HG02973 (cell line): ENCODE measurements around the gene ZIC1.

ENCODE experiments used
- ATAC-seq: cut with Tn5 transposase; IDR thresholded peaks from one replicate; pipeline ENCODE4 v1.9.1; 2021; ENCODE audit warnings: moderate library complexity; ENCODE audit not compliant: unreplicated experiment

ZIC1 gene

DNA sequence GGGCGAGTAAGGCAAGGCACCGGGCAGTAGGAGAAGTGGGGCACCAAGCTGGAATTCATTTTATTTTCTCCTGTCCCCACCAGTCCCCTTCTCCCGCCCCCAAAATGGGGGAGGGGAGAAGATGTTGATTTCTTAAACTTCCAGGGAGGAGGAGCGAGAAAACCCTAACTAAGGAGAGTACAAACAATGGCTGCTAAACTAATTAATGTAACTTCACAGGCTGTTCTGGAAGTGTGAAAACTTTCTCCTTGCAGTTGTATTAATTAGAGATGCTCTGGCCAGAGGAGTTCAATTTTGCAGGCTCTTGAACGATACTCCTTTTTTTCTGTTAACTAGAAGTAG lies 14.3 kb upstream of the ZIC1 start:
- ATAC-seq = no peak

DNA sequence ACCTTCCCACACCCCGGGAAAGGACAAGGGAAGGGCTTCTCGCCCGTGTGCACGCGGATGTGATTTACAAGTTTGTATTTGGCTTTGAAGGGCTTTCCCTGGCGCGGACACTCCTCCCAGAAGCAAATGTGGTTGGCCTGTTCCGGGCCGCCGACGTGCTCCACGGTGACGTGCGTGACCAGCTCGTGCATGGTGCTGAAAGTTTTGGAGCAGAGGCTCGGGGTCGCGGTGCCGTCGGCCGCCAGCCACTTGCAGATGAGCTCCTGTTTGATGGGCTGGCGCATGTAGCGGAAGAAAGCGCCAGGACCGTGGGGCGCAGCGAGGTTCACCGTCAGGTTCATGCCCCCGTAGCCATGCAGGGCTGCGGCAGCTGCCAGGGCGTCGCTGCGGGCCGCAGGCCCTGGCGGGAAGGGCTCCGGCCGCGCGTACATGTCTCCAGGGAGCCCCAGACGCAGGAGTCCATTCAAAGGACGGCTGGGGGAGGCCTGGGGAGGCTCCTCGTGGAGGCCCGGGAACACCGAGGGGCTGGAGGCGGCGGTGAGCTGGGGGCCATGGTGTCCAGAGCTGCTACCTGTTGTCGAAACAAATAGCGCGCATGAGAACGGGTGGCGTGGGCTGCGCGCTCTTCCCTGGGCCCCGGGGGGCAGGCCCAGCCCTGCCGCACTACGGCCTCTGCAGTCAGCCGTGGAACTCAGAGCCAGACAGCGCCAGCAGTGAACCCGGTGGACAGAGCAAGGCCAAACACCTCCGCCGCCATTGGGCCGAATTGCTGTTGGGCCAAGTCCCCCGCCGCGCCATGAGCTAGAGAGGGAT lies 13.1 kb upstream of the ZIC1 start:
- no peak for ATAC-seq

DNA sequence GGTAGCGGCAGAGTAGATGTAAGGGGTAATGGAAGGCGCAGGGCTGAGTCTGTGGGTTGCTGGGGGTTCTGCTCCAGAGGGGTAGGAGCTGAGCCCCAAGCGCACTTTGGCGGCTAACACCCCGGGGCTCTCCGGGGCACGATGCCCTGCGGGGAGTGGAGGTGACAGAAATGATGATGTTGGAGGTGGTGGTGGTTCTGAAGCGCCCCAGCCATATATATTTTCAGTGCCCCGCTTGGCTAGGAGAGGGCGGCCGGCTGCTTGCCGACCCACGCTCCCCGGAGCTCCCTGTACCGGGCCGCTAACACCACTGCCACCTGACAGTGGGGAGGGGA lies 12.5 kb upstream of the ZIC1 start:
- ATAC-seq = no peak

DNA sequence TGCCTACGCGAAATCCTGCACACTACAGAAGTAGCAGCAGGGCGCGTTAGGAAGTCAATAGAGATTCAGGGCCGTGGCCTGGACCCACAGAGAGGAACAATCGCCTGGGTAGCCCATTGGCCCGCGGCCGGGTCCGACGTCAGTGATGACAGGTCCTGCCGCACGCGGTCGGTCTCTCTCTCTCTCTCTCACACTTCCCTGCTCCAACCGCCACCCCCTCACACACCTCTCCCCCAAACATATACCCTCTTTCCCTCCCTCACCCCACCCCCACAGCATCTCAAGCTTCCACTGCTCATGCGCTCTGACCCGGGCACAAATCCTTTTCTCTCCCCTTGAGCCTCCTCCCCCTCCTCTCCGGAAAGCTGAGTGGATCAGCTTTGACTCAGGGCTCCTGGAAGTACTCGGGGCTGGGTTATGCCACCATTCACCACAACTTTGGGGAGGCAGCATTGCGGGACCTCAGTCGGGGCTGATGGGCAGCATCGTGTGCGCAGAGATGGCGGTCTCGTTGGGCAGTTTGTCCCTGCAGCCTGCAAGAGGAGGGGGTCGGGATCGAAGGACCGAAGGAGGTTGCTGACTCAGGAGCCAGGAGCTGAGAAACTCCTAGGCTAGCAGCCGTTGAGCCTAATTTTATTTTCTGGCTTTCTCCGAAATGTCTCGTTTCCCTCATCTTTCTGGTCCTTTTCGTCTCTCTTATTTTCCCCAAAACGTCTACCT lies 11.8 kb upstream of the ZIC1 start:
- ATAC-seq = no peak

DNA sequence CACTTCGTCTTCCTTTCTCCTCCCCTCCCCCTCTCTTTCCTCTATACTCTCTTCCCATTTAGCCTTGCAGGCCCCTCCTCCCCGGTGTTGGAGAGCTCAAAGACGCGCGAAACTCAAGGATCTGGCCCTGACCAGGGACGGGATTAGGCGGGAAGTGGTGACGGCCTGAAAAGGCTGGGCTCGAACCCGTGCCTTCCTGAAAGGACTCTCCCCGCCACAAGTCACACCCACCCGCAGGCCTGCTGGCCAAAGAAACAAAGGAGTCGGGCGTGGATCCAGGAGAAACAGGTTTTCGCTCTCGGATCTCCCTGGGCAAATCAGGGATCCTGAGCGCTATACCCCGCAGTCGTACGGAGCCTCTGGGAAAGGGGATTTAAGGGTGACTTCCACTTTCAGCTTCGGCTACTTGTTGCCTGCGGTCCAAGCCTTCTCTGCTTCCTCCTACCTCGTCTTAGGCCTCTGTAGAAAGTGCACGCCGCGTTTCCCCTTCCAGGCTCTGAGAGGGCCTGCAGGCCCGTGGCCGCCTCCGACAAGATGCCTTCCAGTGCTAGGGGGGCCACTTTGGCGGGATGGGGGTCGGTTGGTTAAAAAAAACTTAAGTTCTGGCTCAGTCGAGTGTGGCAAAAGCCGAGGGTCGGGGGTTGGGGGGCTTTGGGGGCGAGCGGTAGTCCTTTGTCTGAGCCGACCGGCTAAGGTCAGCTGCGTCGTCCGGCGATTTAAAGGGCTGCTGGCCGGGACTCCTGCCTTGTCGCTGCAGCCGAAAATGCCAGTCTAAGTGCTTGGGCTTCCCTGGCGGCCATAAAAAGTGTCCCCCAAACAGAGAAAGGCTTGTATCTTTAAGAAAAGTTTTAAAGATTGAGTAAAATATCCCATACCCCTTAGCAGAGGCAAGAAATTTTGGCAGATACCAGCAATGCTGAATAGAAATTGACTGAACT lies 11.0 kb upstream of the ZIC1 start:
- ATAC-seq = no peak

DNA sequence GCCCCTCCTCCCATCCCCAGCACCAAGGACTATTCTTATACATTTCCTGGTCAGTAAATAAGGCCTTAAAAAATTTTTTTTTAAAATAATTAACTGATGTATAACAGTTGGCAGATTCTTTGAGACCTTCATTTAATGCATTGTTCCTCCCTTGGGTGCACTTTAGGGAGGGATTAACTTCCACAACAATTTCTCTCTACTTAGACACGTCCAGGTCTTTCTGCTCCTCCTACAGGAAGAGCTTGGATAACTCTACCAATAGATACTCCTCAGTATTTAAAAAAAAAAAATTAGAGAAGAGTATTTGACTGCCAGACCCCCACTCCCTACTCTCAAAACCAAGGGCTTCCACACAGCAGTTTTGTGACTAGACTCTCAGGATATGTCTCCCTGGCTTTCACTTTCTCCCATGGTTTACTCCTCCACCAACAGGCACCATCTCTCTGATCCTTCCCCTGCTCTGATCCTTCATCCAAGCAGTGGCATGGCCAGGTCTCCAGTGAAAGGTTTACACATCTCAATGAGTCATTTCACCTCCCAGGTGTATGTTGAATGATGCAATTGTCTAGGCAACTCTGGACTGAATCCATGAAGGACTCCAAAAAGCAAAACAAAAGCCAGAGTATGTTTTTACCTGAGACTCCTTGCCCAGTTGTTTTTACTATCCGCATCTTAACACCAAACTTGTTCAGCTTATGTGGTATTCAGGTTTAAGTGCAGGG lies 10.2 kb upstream of the ZIC1 start:
- no peak for ATAC-seq

DNA sequence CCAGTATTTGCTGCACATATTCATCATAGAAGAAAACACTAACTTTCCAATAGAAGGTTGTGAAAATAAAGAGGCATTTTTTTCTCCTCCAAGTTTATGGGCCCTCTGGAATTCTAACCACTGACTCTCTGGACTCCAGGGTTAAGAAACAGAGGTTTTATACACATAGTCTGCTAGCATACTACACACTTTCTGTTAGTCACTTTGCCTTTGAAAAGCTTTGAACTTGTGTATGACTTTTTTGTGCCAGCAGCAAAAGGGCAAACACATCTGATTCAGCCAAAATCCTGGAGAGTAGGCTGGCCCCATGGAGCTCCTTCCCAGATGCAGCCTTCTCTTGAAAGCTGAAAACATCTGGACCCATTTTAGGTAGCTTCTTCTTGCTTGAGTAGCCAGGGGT lies 9.1 kb upstream of the ZIC1 start:
- ATAC-seq = no peak

DNA sequence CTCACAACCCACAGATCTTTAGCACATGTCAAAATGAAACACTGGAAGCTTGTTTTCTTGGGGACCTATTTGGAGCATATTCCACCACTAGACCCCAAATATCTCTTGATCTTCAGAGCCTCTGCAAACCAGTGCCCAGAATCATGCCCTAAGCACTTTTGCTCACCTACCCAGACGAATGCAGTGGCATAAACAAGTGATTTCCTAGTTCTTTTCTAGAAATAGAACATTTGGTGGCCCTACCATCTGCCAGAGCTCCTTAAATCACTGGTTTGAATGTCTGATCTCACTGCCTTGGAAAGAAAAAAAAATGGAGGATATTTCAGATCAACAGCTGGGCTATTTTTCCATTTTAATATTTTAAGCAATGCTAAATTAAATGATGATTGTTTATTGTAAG lies 8.2 kb upstream of the ZIC1 start:
- no peak for ATAC-seq

DNA sequence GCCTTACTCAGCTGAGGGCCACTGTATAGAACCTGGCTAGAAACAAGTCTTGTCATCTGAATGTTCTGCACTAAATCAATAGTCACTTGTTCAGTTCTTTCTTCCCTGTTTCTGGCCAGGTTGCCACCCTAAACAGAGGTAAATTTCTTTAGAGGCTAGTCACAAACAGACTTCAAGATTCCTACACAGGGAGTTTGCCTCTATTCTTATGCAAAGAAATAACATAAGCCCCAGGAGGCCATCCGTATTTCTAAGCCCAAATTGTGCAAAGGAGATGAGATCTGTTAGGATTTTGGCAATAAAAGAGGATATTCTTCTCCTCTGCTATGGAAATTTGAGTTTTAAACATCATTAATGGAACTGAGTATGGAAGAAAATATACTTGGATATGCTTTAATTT lies 7.7 kb upstream of the ZIC1 start:
- ATAC-seq = no peak

DNA sequence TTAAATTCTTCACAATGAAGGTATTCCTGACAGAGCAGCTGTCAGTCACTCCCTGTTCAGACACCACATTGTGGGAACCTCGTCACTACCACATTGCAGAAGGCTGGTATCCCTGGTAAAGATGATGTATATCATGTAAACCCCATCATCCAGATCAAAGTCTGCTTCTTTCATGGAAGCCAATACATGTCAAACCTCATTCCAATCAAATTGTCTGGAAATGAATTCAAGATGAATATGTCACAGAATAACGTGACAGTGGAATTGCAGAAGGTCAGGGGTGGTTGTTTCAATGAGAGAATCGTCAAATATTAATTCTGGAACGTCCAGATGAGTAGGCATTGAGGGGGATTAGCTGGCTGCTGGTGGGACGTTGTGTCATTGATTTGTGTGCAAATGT lies 7.0 kb upstream of the ZIC1 start:
- no peak for ATAC-seq

DNA sequence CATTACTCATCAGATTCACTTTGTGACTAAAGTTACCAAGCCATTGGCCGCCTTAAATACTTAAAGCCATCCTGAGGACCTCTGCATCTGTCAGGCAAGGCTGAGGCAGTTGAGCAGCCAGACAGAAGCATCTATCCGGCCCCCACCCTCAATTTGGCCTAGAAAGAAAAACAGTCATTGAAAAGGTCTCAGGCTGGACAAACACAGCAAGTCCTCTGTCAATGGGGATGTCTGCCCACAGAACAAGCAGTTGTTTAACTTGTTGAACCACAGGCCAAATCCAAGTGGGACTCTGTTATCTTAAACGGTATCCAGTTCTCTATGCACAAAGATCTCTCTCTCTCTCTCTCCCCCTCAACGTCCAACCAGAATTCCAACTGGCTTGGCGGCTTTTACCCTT lies 5.7 kb upstream of the ZIC1 start:
- no peak for ATAC-seq

DNA sequence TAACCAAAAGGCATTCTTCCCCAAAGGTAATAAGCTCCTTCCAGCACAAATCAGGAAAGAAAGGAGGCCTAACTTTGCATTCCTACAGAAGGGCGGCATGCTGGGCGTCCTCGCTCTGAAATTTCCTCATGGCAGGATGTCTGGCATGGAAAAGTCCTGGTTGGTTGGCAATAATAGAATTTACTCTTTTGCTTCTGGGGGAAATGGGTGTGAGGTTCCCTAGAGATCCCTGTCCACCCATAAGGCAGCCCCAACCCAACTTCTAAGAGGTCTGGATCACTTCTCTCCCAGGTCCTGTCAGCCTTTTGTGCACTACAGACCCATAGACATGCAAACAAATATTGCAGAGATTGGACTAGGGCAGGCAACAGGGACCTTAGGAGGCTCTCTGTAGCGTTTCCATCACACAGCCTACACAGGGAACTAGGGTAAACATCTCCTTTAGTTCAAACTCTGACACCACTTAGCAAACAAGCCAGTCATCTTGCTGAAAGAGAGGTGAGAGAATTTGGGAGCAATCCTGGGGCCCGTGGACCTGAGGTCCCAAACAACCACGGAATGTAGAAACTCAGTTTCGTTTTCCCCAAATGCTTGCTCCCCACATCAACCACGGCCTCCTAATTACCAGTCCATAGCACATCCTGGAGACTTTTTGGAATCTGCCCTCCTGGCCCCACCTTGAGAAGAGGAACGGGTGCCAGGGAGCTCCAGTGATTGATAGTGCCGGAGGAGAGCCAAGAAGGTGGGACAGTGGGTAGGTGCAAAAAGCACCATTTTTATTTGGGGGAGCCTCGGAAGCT lies 5.0 kb upstream of the ZIC1 start:
- ATAC-seq = no peak

DNA sequence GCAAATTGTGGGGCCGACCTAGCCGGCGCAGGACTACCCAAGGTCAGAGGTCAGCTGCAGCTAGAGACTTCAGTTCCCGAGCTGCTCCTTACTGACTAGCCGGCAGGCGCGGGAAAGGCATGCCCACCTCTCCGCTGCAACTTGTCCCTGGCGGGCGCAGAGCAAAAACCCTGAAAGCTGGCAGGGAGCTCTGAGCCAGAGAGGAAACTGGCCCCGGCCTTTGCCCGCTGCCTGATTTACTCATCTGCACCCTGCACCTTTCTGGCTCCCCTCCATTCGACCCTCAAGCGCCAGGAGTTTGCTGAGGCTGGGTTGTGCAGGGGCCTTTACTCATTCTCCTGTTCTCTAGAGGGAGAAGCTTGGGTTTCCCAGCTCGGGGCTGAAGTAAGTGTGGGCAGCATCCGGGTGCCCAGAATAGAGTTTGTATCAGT lies 4.3 kb upstream of the ZIC1 start:
- no peak for ATAC-seq

DNA sequence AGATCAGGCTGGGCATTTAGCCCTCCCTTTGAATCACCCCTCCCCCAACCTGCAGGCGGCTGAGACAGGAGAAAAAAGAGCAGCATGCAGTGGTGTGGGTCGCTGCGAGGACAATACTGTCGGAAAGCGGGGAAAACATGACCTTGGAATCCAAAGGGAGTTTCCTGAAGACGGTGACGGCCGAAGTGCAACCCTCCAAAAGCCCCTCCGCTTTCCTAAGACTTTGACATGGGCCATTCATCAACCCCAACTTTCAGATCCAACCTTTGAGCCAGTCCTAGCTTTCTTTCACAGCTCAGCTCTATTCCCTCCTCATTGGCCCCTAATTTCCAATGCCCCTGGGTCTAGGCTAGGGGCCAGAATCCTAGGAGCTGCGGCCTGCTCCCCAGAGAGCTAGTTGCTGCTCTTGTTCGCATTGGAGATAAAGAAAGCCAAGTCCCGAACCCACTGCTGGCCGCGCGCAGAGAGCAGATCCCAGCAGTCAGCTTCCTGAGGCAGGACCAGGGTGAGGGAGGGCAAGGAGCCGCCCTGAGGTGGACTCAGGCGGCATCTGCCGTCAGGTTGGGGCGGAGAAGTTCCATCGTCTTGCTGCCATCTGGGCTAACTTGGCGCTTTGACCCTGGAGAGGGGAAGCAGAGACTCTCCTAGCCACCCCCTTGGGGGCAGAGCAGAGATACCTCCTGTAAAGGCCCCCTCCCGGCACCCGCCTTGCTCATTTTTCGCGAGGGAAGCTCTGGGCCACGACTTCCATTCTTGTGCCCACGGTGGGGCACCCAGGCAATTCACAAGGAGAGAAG lies 3.7 kb upstream of the ZIC1 start:
- no peak for ATAC-seq

DNA sequence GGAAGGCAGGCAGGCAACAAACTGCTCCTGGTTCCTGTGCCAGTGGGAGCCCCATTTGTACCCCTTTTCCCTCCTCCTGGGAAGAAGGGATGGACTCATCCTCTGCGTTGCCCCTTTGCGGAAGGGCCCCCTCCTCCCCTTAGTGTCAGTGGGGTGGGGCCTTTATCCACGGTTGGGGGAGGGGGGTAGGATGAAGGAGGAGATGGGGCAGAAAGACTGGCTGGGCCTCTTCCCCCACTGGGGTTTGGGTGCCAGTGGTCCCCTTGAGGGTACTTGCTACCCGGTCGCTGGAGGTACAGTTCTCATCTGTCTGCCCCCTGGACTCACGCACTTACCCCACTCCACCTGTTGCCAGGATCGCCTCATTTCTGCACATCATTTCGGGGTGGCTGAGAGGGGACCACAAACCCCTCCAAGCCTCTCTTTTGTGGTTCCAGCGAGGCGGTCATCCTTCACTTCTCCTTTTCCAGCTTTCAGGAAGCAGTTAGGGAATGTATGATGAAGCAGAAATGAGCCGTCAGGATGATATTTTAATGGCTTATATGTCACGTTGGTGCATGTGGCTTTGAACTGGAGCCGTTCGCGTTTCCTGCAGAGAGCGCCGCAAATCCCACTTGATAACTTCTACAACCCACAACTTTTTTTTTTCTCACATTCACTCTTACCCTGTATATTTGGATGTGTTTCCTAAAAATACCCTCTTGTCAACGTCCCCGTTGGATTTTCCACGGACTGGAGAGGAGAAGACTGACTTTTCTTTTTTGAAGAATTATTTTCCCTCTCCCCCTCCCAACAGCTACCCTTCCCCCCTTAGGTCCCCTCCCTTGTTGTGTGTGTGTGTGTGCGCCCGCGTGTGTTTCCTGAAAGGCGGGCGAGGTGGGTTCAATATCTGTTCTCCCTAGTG lies 2.9 kb upstream of the ZIC1 start, which contains the start of gene ZIC4:
TSS of gene ZIC4 (minus strand) at position 516 of the 904 bp plus-strand sequence. CDS start 3,746 bp downstream, outside the sequence.
- ATAC-seq = no peak

DNA sequence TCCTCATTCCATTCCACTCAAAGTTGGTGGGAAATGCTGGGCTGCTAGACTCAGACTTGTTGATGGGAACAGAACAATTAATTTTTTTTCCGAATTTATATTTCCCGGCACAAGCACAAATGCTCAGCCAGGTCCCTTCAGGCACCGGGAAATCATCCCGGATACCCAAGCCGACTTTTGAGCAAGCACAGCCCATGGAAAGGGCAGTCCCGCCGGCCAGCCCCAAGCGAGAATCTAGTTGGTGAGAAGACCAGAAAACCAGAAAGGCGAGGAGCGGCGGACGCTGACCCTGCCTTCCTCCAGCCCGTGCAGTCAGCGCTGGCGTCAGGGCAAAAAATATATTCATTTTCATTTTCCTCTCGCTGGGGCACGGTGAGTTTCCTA lies 2.1 kb upstream of the ZIC1 start:
- ATAC-seq = no peak

DNA sequence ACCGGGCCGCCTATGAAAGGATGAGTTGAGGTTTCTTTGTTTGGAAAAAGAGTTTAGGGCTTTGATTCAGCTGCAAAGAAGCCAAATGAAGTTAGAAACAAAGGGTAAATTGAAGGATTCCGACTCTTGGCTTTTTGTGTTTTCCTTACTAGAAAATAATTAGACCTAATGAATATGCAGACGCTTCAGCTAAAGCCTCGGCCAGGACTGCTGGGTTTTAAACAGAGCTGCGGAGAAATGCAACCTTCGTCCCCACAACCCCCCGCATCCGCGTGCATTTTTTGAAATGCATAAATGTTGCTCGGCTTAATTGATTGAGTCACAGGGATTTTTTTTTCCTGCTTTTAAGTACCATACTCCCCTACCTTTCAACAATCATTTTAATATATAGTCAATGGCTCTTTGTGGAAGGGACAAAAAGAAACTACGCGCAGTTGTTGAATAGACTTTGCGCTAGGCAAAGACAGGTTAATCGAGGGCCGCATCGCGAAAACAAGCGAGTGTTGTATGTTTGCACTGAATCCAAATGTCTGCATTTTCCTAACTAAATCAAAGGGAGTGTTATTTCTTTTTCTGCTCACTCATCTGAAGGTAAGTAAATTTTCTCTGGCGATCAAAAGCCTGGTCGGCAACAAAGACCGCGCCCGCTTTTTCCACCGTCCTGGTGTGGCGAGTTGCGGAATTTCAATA lies 1.5 kb upstream of the ZIC1 start:
- no peak for ATAC-seq
